GM18861 (cell line): Measurements from ENCODE around the gene NUDT16.
"Not testable (repeated sequence)": the region's sequence is repeated elsewhere in the genome, so short reads cannot be mapped to it uniquely, and the experiment has no call there.

ENCODE experiments used
- ATAC-seq: cut with Tn5 transposase; IDR thresholded peaks from one replicate; pipeline ENCODE4 v1.9.1; 2021; ENCODE audit not compliant: unreplicated experiment

The NUDT16 gene

DNA sequence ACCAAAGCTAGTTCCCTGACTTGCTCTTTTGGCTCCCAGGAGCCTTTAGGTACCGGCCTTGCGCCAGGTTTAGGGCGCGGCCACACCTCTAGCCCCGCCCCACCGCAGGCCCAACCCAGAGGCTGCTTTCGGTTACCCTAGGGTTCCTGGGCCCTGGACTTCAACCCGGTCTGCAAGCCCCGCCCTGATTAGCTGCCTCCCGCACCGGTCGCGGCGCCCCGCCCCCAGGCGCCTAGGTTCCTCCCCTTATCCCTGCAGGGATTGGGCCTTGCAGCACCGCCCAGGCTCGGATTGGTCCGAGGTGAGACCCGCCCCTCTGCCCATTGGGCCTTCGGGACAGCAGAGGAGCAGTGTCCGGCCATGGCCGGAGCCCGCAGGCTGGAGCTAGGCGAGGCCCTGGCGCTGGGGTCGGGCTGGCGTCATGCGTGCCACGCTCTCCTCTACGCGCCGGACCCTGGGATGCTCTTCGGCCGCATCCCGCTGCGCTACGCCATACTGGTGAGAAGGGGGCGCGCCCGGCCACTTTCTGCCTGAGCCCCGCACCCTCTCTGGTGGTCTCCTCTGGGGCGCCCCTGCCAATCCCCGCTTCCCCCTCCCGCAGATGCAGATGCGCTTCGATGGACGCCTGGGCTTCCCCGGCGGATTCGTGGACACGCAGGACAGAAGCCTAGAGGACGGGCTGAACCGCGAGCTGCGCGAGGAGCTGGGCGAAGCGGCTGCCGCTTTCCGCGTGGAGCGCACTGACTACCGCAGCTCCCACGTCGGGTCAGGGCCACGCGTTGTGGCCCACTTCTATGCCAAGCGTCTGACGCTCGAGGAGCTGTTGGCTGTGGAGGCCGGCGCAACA, at the start of gene NUDT16:
Gene NUDT16 (plus strand): TSS at position 330 of the 847 bp plus-strand sequence. CDS start 31 bp downstream, at position 361.
- ATAC-seq, result peak; percentile 97

DNA sequence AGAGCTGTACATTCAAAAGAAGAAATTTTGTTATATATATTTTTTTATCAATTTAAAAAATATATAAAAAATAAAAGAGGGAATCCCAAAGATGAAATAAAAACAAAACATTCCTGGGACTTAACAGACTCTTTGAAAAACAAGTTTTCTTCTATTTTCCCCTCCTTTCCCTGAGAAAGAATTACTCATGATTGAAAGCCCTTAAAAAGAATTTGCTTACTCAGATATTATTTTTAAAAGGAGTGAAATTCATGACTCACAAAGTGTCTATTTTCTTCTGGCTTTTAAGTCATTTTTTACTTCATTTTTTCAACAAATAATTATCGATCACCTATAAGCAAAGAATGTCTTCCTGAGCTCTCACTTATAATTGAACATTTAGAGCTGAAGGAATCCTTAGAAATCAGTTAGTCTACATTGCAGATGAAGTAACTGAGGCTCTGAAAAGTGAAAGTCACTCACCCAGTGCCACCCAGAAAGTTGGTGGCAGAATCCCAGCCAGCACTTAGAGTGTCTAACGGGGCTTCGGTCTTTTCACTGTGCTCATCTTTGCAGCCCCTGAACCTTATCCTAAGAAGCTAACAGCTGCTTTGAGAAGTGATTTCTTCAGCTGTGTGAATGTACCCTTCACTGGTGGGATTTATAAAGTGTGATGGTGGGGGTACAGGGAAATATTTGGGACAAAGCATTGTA, 42.5 kb upstream of the NUDT16 start:
- ATAC-seq, result no peak

- no peak for ATAC-seq
Observed at GRCh38 chr3:131341761-131342160, 39.8 kb upstream of the NUDT16 start.

GRCh38 chr3:131348911-131349310, 32.7 kb upstream of the NUDT16 start:
- ATAC-seq, result no peak

- no peak for ATAC-seq
Observed at GRCh38 chr3:131349454-131349853, 32.1 kb upstream of the NUDT16 start.

DNA sequence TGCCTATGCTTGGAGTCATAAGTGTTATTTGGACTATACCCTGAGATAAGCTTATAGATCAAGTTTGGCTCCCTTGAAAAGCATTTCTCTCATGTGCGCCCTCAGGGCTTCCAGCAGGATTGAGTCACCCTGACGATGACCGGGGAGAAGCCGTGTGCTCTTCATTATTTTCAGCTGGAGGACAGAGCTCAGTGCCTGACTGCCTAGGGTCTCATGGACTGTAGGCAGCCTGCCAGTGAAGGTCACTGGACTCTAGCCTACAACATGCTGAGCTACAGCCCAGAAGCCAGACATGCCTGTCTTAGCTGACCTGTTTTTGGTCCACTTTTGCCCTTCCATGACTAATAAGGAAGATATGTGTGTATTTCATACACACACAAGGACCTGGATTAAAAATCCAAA, 31.6 kb upstream of the NUDT16 start:
- ATAC-seq, result no peak

DNA sequence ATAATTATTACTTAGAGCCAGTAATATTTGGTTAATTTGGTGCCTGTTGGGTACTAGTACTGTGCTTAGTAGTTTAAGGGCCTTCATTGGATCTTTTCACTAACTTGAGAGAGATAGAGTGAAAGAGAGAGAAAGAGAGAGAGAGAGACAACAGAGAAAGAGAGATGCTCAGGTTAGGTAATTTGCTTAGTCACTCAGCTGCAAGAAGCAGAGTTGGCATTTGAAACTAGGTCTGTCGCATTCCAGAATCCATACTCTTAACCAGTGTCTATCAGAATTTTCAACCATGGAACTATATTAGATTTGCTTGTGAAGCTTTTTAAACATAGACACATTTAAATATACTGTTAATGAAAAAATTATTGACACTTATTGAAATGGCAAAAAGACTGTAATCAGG, 31.1 kb upstream of the NUDT16 start:
- no peak for ATAC-seq

DNA sequence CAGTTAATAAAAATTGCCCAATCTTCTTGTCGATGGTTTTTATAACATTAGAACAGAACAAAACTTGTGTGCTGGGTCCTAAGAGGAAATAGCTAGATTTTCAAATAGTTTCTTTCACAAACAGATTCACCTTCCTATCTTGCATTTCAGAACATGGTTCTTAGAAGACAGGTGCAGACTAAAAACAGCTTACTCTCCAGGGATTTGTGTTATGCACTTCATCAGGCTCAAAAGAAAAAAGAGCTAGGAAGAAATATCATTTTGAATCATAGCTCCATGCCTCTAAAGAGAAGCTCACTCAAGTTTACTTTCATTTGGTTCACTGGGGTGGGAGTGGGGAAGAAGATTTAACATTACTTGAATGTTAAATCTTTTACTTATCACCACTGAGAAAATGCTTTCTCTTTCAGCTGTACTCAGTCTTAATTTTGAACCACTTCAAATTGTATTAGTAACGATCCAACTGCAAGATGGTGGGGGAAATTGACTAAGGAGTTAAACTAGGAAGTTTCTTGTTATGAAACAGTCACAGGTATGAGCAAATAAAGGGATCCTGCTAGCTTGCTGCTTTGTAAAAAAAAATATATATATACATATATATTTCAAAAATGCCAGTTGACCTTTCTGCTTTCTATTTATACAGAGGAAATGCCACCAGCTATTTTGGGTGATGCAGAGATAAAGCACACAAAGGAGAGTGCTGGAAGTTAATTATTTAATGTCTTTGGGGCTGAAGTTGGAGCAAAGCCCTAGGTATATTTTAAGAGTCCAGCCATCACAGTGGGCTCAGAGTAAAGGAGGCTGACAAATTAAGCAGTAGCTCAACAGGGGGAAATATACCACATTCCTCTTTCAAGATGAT, 28.3 kb upstream of the NUDT16 start:
- peak; percentile 41 for ATAC-seq

GRCh38 chr3:131353986-131354385, 27.6 kb upstream of the NUDT16 start:
- ATAC-seq, result peak; percentile 4

GRCh38 chr3:131356006-131356595, 25.5 kb upstream of the NUDT16 start:
- no peak for ATAC-seq

DNA sequence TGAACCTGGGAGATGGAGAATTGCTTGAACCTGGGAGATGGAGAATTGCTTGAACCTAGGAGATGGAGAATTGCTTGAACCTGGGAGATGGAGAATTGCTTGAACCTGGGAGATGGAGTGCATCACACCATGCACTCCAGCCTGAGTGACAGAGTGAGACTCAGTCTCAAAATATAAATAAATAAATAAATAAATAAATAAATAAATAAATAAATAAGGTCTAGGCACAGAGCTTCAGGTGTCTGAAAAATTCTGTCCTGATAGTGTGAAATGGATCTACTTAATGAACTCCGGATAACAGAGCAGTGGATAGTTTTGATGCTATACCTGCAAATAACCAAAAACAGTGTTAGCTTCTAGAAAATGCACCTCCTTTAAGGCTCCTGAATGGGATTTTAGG, 24.3 kb upstream of the NUDT16 start:
- ATAC-seq, result no peak

- ATAC-seq, result no peak
Observed at GRCh38 chr3:131360191-131360755, 21.3 kb upstream of the NUDT16 start.

GRCh38 chr3:131361066-131361463, 20.5 kb upstream of the NUDT16 start:
- not testable (repeated sequence) for ATAC-seq

- no peak for ATAC-seq
Observed at GRCh38 chr3:131361464-131362421, 19.8 kb upstream of the NUDT16 start.

DNA sequence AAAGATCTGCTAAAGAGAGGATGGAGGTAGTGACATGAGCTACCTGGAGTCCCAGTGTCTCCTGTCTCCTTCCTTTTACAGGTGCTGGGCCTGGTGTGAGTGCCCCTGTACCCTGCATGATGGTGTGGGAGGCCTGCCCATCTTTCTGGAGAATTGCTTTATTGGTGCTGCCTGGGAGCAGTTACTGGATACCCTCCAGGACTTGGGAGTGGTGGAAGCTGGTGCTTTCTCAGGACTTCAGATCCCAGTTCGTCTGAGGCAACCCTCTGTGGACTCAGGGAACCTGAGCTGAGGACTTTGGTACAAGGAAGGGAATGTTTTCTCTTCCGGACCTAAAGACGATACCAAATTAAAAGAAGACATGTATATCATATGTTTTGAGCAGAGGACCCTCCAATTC, 18.3 kb upstream of the NUDT16 start:
- no peak for ATAC-seq

- no peak for ATAC-seq
Observed at GRCh38 chr3:131370935-131371687, 10.5 kb upstream of the NUDT16 start.

DNA sequence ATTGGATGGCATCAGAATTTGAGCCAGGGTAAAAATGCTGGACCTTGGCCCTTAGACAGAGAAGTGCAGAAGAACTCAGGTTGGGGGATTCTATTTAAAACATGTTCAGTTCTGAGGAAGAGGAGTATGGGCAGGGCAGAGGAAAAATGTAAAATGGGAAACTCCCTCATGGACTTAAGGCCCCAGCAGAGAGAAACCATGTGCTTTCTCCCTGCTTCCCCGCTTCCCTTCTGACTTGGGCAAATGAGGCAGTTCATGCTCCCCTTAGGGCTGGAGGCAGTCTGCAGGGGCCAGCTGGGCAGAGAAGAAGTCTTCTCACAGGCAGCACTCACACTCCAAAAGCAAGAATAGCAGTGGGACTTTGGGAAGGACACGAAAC, 9.9 kb upstream of the NUDT16 start:
- no peak for ATAC-seq

DNA sequence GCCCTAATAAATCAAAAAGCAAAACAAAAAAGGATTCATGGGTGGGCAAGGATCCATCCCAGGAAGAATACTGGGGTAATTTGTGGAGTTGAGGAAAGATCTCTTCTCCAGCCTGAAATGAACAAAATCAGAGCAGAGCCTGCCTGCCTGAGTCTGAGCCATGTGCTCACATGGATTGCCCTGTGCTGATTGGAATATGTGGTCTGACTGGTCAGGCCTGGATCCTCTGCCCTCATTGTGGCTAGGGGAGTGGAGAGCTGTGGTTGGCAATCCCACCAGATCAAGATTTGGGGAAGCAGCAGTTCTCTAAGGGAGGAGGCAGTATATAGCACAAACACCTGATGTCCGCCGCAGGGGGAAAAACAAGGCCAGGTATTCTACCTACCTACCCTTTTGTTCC, 6.8 kb upstream of the NUDT16 start:
- no peak for ATAC-seq
